Measurements from ENCODE around the gene SASH1.

Gene SASH1

GRCh38 chr6:148451690-148452089, 109.1 kb downstream of the SASH1 start:
- H3K9me3 ChIP-seq (ENCODE audit: control insufficient read depth, low read length): no peaks in the 10 kb centered on the region
- no peaks in the 10 kb centered on the region for H3K36me3 ChIP-seq (ENCODE audit: control insufficient read depth, insufficient read depth, low read length)
- H3K4me1 ChIP-seq (ENCODE audit: control insufficient read depth, insufficient read depth, low read length, poor library complexity, severe bottlenecking): peaks cover 4% of the 10 kb centered on the region
- H3K4me3 ChIP-seq (ENCODE audit: insufficient read depth, low read depth, low read length, poor library complexity, severe bottlenecking): no peak overlapping the region
- DNase-seq: peak; percentile 16 to 40 (median 27)
- H3K27me3 ChIP-seq (replicated peaks; ENCODE audit: control insufficient read depth, insufficient read depth, low read length, poor library complexity, severe bottlenecking): no peaks in the 10 kb centered on the region
- no peak overlapping the region for H3K27ac ChIP-seq (ENCODE audit: insufficient read depth, low read length, poor library complexity, severe bottlenecking)

GRCh38 chr6:148452876-148453275, 110.2 kb downstream of the SASH1 start:
- H3K36me3 ChIP-seq (ENCODE audit: control insufficient read depth, insufficient read depth, low read length): no peaks in the 10 kb centered on the region
- no peak for DNase-seq
- no peaks in the 10 kb centered on the region for H3K9me3 ChIP-seq (ENCODE audit: control insufficient read depth, low read length)
- no peak overlapping the region for H3K4me3 ChIP-seq (ENCODE audit: insufficient read depth, low read depth, low read length, poor library complexity, severe bottlenecking)
- H3K4me1 ChIP-seq (ENCODE audit: control insufficient read depth, insufficient read depth, low read length, poor library complexity, severe bottlenecking): peaks cover 4% of the 10 kb centered on the region
- H3K27ac ChIP-seq (ENCODE audit: insufficient read depth, low read length, poor library complexity, severe bottlenecking): no peak overlapping the region
- H3K27me3 ChIP-seq (replicated peaks; ENCODE audit: control insufficient read depth, insufficient read depth, low read length, poor library complexity, severe bottlenecking): no peaks in the 10 kb centered on the region

GRCh38 chr6:148453906-148454305, 111.3 kb downstream of the SASH1 start:
- H3K4me1 ChIP-seq (ENCODE audit: control insufficient read depth, insufficient read depth, low read length, poor library complexity, severe bottlenecking): peaks cover 4% of the 10 kb centered on the region
- H3K27me3 ChIP-seq (replicated peaks; ENCODE audit: control insufficient read depth, insufficient read depth, low read length, poor library complexity, severe bottlenecking): no peaks in the 10 kb centered on the region
- H3K4me3 ChIP-seq (ENCODE audit: insufficient read depth, low read depth, low read length, poor library complexity, severe bottlenecking): no peak overlapping the region
- no peak overlapping the region for H3K27ac ChIP-seq (ENCODE audit: insufficient read depth, low read length, poor library complexity, severe bottlenecking)
- no peaks in the 10 kb centered on the region for H3K36me3 ChIP-seq (ENCODE audit: control insufficient read depth, insufficient read depth, low read length)
- H3K9me3 ChIP-seq (ENCODE audit: control insufficient read depth, low read length): no peaks in the 10 kb centered on the region
- DNase-seq: no peak

- Histone ChIP-seq H3K27me3 (replicated peaks; ENCODE audit: control insufficient read depth, insufficient read depth, low read length, poor library complexity, severe bottlenecking) (no peaks in the 10 kb centered on the region), H3K4me3 (ENCODE audit: insufficient read depth, low read depth, low read length, poor library complexity, severe bottlenecking) (no peak overlapping the region), H3K4me1 (ENCODE audit: control insufficient read depth, insufficient read depth, low read length, poor library complexity, severe bottlenecking) (peaks cover 4% of the 10 kb centered on the region), H3K36me3 (ENCODE audit: control insufficient read depth, insufficient read depth, low read length) (no peaks in the 10 kb centered on the region), H3K27ac (ENCODE audit: insufficient read depth, low read length, poor library complexity, severe bottlenecking) (no peak overlapping the region), H3K9me3 (ENCODE audit: control insufficient read depth, low read length) (no peaks in the 10 kb centered on the region)
- DNase-seq: no peak
Measured at GRCh38 chr6:148455225-148455624, 112.6 kb downstream of the SASH1 start.

GRCh38 chr6:148455674-148456558, 113.3 kb downstream of the SASH1 start:
- H3K27ac ChIP-seq (ENCODE audit: insufficient read depth, low read length, poor library complexity, severe bottlenecking): no peak overlapping the region
- no peaks in the 10 kb centered on the region for H3K36me3 ChIP-seq (ENCODE audit: control insufficient read depth, insufficient read depth, low read length)
- H3K4me1 ChIP-seq (ENCODE audit: control insufficient read depth, insufficient read depth, low read length, poor library complexity, severe bottlenecking): peaks cover 4% of the 10 kb centered on the region
- no peaks in the 10 kb centered on the region for H3K27me3 ChIP-seq (replicated peaks; ENCODE audit: control insufficient read depth, insufficient read depth, low read length, poor library complexity, severe bottlenecking)
- no peaks in the 10 kb centered on the region for H3K9me3 ChIP-seq (ENCODE audit: control insufficient read depth, low read length)
- DNase-seq: no peak
- H3K4me3 ChIP-seq (ENCODE audit: insufficient read depth, low read depth, low read length, poor library complexity, severe bottlenecking): no peak overlapping the region

- Histone ChIP-seq H3K9me3 (ENCODE audit: control insufficient read depth, low read length) (no peaks in the 10 kb centered on the region), H3K27me3 (replicated peaks; ENCODE audit: control insufficient read depth, insufficient read depth, low read length, poor library complexity, severe bottlenecking) (no peaks in the 10 kb centered on the region), H3K36me3 (ENCODE audit: control insufficient read depth, insufficient read depth, low read length) (no peaks in the 10 kb centered on the region), H3K4me3 (ENCODE audit: insufficient read depth, low read depth, low read length, poor library complexity, severe bottlenecking) (no peak overlapping the region), H3K4me1 (ENCODE audit: control insufficient read depth, insufficient read depth, low read length, poor library complexity, severe bottlenecking) (no peaks in the 10 kb centered on the region), H3K27ac (ENCODE audit: insufficient read depth, low read length, poor library complexity, severe bottlenecking) (no peak overlapping the region)
- no peak for DNase-seq
Measured at GRCh38 chr6:148457137-148457842, 114.7 kb downstream of the SASH1 start.

- DNase-seq: no peak
- Histone ChIP-seq H3K27me3 (replicated peaks; ENCODE audit: control insufficient read depth, insufficient read depth, low read length, poor library complexity, severe bottlenecking) (no peaks in the 10 kb centered on the region), H3K27ac (ENCODE audit: insufficient read depth, low read length, poor library complexity, severe bottlenecking) (no peak overlapping the region), H3K4me3 (ENCODE audit: insufficient read depth, low read depth, low read length, poor library complexity, severe bottlenecking) (no peak overlapping the region), H3K4me1 (ENCODE audit: control insufficient read depth, insufficient read depth, low read length, poor library complexity, severe bottlenecking) (no peaks in the 10 kb centered on the region), H3K9me3 (ENCODE audit: control insufficient read depth, low read length) (no peaks in the 10 kb centered on the region), H3K36me3 (ENCODE audit: control insufficient read depth, insufficient read depth, low read length) (no peaks in the 10 kb centered on the region)
Measured at GRCh38 chr6:148457843-148458159, 115.2 kb downstream of the SASH1 start.

- Histone ChIP-seq H3K4me1 (ENCODE audit: control insufficient read depth, insufficient read depth, low read length, poor library complexity, severe bottlenecking) (no peaks in the 10 kb centered on the region), H3K27me3 (replicated peaks; ENCODE audit: control insufficient read depth, insufficient read depth, low read length, poor library complexity, severe bottlenecking) (no peaks in the 10 kb centered on the region), H3K36me3 (ENCODE audit: control insufficient read depth, insufficient read depth, low read length) (no peaks in the 10 kb centered on the region), H3K9me3 (ENCODE audit: control insufficient read depth, low read length) (no peaks in the 10 kb centered on the region), H3K4me3 (ENCODE audit: insufficient read depth, low read depth, low read length, poor library complexity, severe bottlenecking) (no peak overlapping the region), H3K27ac (ENCODE audit: insufficient read depth, low read length, poor library complexity, severe bottlenecking) (no peak overlapping the region)
- no peak for DNase-seq
Measured at GRCh38 chr6:148459238-148459637, 116.6 kb downstream of the SASH1 start.

GRCh38 chr6:148460876-148461646, 118.4 kb downstream of the SASH1 start:
- DNase-seq: no peak
- Histone ChIP-seq H3K27me3 (replicated peaks; ENCODE audit: control insufficient read depth, insufficient read depth, low read length, poor library complexity, severe bottlenecking) (no peaks in the 10 kb centered on the region), H3K4me1 (ENCODE audit: control insufficient read depth, insufficient read depth, low read length, poor library complexity, severe bottlenecking) (no peaks in the 10 kb centered on the region), H3K36me3 (ENCODE audit: control insufficient read depth, insufficient read depth, low read length) (no peaks in the 10 kb centered on the region), H3K4me3 (ENCODE audit: insufficient read depth, low read depth, low read length, poor library complexity, severe bottlenecking) (no peak overlapping the region), H3K27ac (ENCODE audit: insufficient read depth, low read length, poor library complexity, severe bottlenecking) (no peak overlapping the region), H3K9me3 (ENCODE audit: control insufficient read depth, low read length) (no peaks in the 10 kb centered on the region)
